HG03045 (cell line): ENCODE data around the gene C1orf87.

Source experiments
- ATAC-seq: cut with Tn5 transposase; IDR thresholded peaks from one replicate; pipeline ENCODE4 v1.9.1; 2021; ENCODE audit warnings: mild to moderate bottlenecking, moderate library complexity; ENCODE audit not compliant: unreplicated experiment

C1orf87 gene

GRCh38 chr1:60073605-60074278, at the start of gene C1orf87:
Gene C1orf87, minus strand, starts transcription at chr1:60073770. Its CDS starts 1,127 bp downstream, at chr1:60072643.
- no peak for ATAC-seq

GRCh38 chr1:60118085-60118484, 44.5 kb upstream of the C1orf87 start:
- ATAC-seq, result no peak

GRCh38 chr1:60114745-60115318, 41.3 kb upstream of the C1orf87 start:
- no peak for ATAC-seq

GRCh38 chr1:60113596-60113995, 40.0 kb upstream of the C1orf87 start:
- no peak for ATAC-seq

GRCh38 chr1:60113028-60113427, 39.5 kb upstream of the C1orf87 start:
- no peak for ATAC-seq

- ATAC-seq, result no peak
These were observed 38.1 kb upstream of the C1orf87 start for GRCh38 chr1:60111716-60112115.

GRCh38 chr1:60111118-60111517, 37.5 kb upstream of the C1orf87 start:
- ATAC-seq, result no peak

GRCh38 chr1:60108196-60108595, 34.6 kb upstream of the C1orf87 start:
- no peak for ATAC-seq

- ATAC-seq, result no peak
These were observed 29.6 kb upstream of the C1orf87 start for GRCh38 chr1:60103186-60103585.

- no peak for ATAC-seq
These were observed 28.9 kb upstream of the C1orf87 start for GRCh38 chr1:60102267-60103061.

- ATAC-seq, result no peak
These were observed 27.9 kb upstream of the C1orf87 start for GRCh38 chr1:60101516-60101915.

GRCh38 chr1:60091195-60091715, 17.7 kb upstream of the C1orf87 start:
- no peak for ATAC-seq

GRCh38 chr1:60090655-60091054, 17.1 kb upstream of the C1orf87 start:
- no peak for ATAC-seq

GRCh38 chr1:60088620-60089155, 15.1 kb upstream of the C1orf87 start:
- no peak for ATAC-seq

GRCh38 chr1:60087681-60088080, 14.1 kb upstream of the C1orf87 start:
- no peak for ATAC-seq

GRCh38 chr1:60078182-60078581, 4.6 kb upstream of the C1orf87 start:
- no peak for ATAC-seq

- no peak for ATAC-seq
These were observed 2.3 kb downstream of the C1orf87 start for GRCh38 chr1:60071296-60071695.

- ATAC-seq, result no peak
These were observed 3.9 kb downstream of the C1orf87 start for GRCh38 chr1:60069691-60070090.

GRCh38 chr1:60068393-60069045, 5.1 kb downstream of the C1orf87 start:
- ATAC-seq, result no peak

- no peak for ATAC-seq
These were observed 7.6 kb downstream of the C1orf87 start for GRCh38 chr1:60066001-60066400.

- ATAC-seq, result no peak
These were observed 8.4 kb downstream of the C1orf87 start for GRCh38 chr1:60065199-60065598.
